SK-N-SH (cell line): ENCODE measurements around the gene TBC1D5. TPM values are rescaled to one million over a fixed set of nuclear protein-coding genes. Genes with fewer than 3 reads are reported as not detected.

ENCODE experiments used
- CTCF ChIA-PET: fragments of 300-600, 350-600 bp; formaldehyde crosslinking; extraction: SDS; loops from one replicate; lab custom pipeline; 2021; lab: Yijun Ruan, JAX
- POLR2A ChIA-PET: fragments of 350-600 bp; sonication (Branson Sonifier 250); formaldehyde crosslinking; extraction: SDS; loops from one replicate; lab custom pipeline; 2020; ENCODE audit warnings: antibody characterized with exemption, inconsistent platforms; lab: Yijun Ruan, JAX
- DNase-seq: peaks from one replicate; pipeline ENCODE4 v3.0.0; 2012
- H2AFZ ChIP-seq: fragments of 200-600 bp; sonication (generic); 2 replicates; pipeline ENCODE4 v1.8.1; 2016; ENCODE audit warnings: antibody characterized with exemption, mild to moderate bottlenecking, low read depth
- H3F3A ChIP-seq: fragments of 200-600 bp; sonication (generic); replicated peaks from 2 replicates; pipeline ENCODE3; 2016; ENCODE audit warnings: antibody characterized with exemption, mild to moderate bottlenecking; ENCODE audit not compliant: insufficient read depth
- H3K27ac ChIP-seq, 2 experiments: fragments of 200-500 bp in 1 of 2; fragments of 200-600 bp in 1 of 2; sonication (Bioruptor generic) in 1 of 2; sonication (generic), shearing (Covaris generic) in 1 of 2; 2 replicates each; pipeline versions ENCODE4 v1.5.1 to v1.6.1; 2014 to 2016; ENCODE audit warnings: low read depth in 2 of 2, inconsistent platforms in 1 of 2, low read length in 1 of 2, mild to moderate bottlenecking in 1 of 2, mixed read lengths in 1 of 2
- H3K27me3 ChIP-seq: fragments of 200-600 bp; sonication (generic), shearing (Covaris generic); 2 replicates; pipeline ENCODE4 v1.6.1; 2016; ENCODE audit warnings: mixed run types; ENCODE audit not compliant: insufficient read depth
- H3K36me3 ChIP-seq, 2 experiments: fragments of 200-500 bp in 1 of 2; fragments of 200-600 bp in 1 of 2; sonication (Bioruptor generic) in 1 of 2; sonication (generic) in 1 of 2; replicated peaks in 1 of 2; 2 replicates each; pipeline versions ENCODE3 to v1.5.1; 2014 to 2016; ENCODE audit warnings: low read length in 1 of 2, mild to moderate bottlenecking in 1 of 2; ENCODE audit not compliant: insufficient read depth in 2 of 2, control insufficient read depth in 1 of 2
- H3K4me1 ChIP-seq, 2 experiments: fragments of 200-500 bp in 1 of 2; fragments of 200-600 bp in 1 of 2; sonication (Bioruptor generic) in 1 of 2; sonication (generic), shearing (Covaris generic) in 1 of 2; 2 replicates each; pipeline versions ENCODE4 v1.5.1 to v1.6.1; 2014 to 2016; ENCODE audit warnings: low read depth in 1 of 2, low read length in 1 of 2, mixed run types in 1 of 2; ENCODE audit not compliant: insufficient read depth in 2 of 2, control insufficient read depth in 1 of 2
- H3K4me2 ChIP-seq: fragments of 200-600 bp; sonication (generic), shearing (Covaris generic); 2 replicates; pipeline ENCODE4 v1.6.1; 2017; ENCODE audit warnings: mixed run types
- H3K4me3 ChIP-seq, 2 experiments: fragments of 200-500 bp in 1 of 2; fragments of 200-600 bp in 1 of 2; sonication (Bioruptor generic) in 1 of 2; sonication (generic), shearing (Covaris generic) in 1 of 2; 2 replicates each; pipeline versions ENCODE4 v1.5.1 to v1.8.1; 2014 to 2016; ENCODE audit warnings: low read depth in 2 of 2, inconsistent platforms in 1 of 2, low read length in 1 of 2, mild to moderate bottlenecking in 1 of 2, mixed read lengths in 1 of 2, moderate library complexity in 1 of 2
- H3K79me2 ChIP-seq: fragments of 200-600 bp; sonication (generic); 2 replicates; pipeline ENCODE4 v1.8.1; 2017; ENCODE audit warnings: mild to moderate bottlenecking; ENCODE audit not compliant: insufficient read depth
- H3K9ac ChIP-seq: fragments of 200-600 bp; sonication (generic); 2 replicates; pipeline ENCODE4 v1.6.1; 2017; ENCODE audit warnings: mixed run types
- H3K9me2 ChIP-seq: fragments of 200-600 bp; sonication (generic); 2 replicates; pipeline ENCODE4 v1.6.1; 2017; ENCODE audit warnings: mixed run types
- H3K9me3 ChIP-seq: fragments of 200-600 bp; sonication (generic); 2 replicates; pipeline ENCODE4 v1.6.1; 2017; ENCODE audit warnings: mixed run types, mild to moderate bottlenecking, moderate library complexity
- H4K20me1 ChIP-seq: fragments of 200-600 bp; sonication (generic); 2 replicates; pipeline ENCODE4 v1.6.1; 2017; ENCODE audit warnings: mild to moderate bottlenecking, mixed run types; ENCODE audit not compliant: insufficient read depth
- ELF1 ChIP-seq: IDR thresholded peaks from 2 replicates; pipeline ENCODE4 v1.4.0; 2012
- EP300 ChIP-seq, 2 experiments: IDR thresholded peaks; 2 replicates each; pipeline versions ENCODE4 v1.4.0 to v1.6.1; 2012; ENCODE audit warnings: borderline replicate concordance in 1 of 2, low read depth in 1 of 2, low read length in 1 of 2
- FOSL2 ChIP-seq: IDR thresholded peaks from 2 replicates; pipeline ENCODE4 v1.4.0; 2012; ENCODE audit warnings: low read depth, mild to moderate bottlenecking, moderate library complexity, borderline replicate concordance
- FOXJ3 ChIP-seq: sonication (generic); formaldehyde crosslinking; IDR thresholded peaks from 2 replicates; pipeline ENCODE4 v1.5.1; 2020; ENCODE audit warnings: mild to moderate bottlenecking, missing genetic modification reagents
- FOXM1 ChIP-seq: IDR thresholded peaks from 2 replicates; pipeline ENCODE4 v1.4.0; 2012; ENCODE audit warnings: low read depth, mild to moderate bottlenecking
- GATA2 ChIP-seq: sonication (generic); formaldehyde crosslinking; IDR thresholded peaks from 2 replicates; pipeline ENCODE4 v1.5.0; 2020; ENCODE audit warnings: mild to moderate bottlenecking, missing genetic modification reagents
- JUND ChIP-seq: IDR thresholded peaks from 2 replicates; pipeline ENCODE4 v1.4.0; 2012
- MEF2A ChIP-seq: IDR thresholded peaks from 2 replicates; pipeline ENCODE4 v1.4.0; 2012; ENCODE audit warnings: low read depth, borderline replicate concordance
- MXI1 ChIP-seq: IDR thresholded peaks from 2 replicates; pipeline ENCODE4 v1.6.1; 2012; ENCODE audit warnings: mild to moderate bottlenecking, low read depth, low read length, improper control_type of control experiment
- POLR2AphosphoS5 ChIP-seq: IDR thresholded peaks from 2 replicates; pipeline ENCODE4 v1.6.1; 2012; ENCODE audit warnings: low read depth, low read length
- RAD21 ChIP-seq: IDR thresholded peaks from 2 replicates; pipeline ENCODE4 v1.6.1; 2012; ENCODE audit warnings: mild to moderate bottlenecking, low read length
- RCOR1 ChIP-seq: fragments of 150-350 bp; IDR thresholded peaks from 2 replicates; pipeline ENCODE4 v1.6.1; 2017; ENCODE audit warnings: antibody characterized with exemption, low read length
- RXRA ChIP-seq: IDR thresholded peaks from 2 replicates; pipeline ENCODE4 v1.4.0; 2012; ENCODE audit warnings: low read depth, mild to moderate bottlenecking, borderline replicate concordance
- TAF1 ChIP-seq: IDR thresholded peaks from 2 replicates; pipeline ENCODE4 v1.6.1; 2012; ENCODE audit warnings: low read depth, mild to moderate bottlenecking, low read length, moderate library complexity, borderline replicate concordance
- YY1 ChIP-seq: IDR thresholded peaks from 2 replicates; pipeline ENCODE4 v1.4.0; 2012; ENCODE audit warnings: low read depth, mild to moderate bottlenecking
- WGBS: methylation state at CpG from one replicate; pipeline ENCODE4 v1.1.6; 2017; ENCODE audit warnings: low lambda C conversion rate; 5-methylcytosine and 5-hydroxymethylcytosine counted together
- polyA plus RNA-seq, 3 experiments: library from polyadenylated mRNA; depleted of rRNA; stranded (reverse); fragments of >200 nt; gene quantifications; 2 replicates each; pipeline ENCODE4 v1.2.3, GENCODE V29; 2012
- TF ChIP-seq, protein P1 (sequence below): IDR thresholded peaks from 2 replicates; pipeline ENCODE4 v1.4.0; 2012; ENCODE audit warnings: low read depth
- TF ChIP-seq, protein P2 (sequence below): IDR thresholded peaks from 2 replicates; pipeline ENCODE4 v1.6.1; 2012; ENCODE audit warnings: mild to moderate bottlenecking, low read depth, low read length, moderate library complexity
- TF ChIP-seq, protein P3 (sequence below): fragments of 200-600 bp; sonication (generic); IDR thresholded peaks from 2 replicates; pipeline ENCODE4 v1.6.1; 2017; ENCODE audit warnings: antibody characterized with exemption, mild to moderate bottlenecking, moderate library complexity

Gene TBC1D5
- polyA plus RNA-seq, 1 of the 3 experiments (the other 2 are of a cell fraction), result 19.5 TPM

DNA sequence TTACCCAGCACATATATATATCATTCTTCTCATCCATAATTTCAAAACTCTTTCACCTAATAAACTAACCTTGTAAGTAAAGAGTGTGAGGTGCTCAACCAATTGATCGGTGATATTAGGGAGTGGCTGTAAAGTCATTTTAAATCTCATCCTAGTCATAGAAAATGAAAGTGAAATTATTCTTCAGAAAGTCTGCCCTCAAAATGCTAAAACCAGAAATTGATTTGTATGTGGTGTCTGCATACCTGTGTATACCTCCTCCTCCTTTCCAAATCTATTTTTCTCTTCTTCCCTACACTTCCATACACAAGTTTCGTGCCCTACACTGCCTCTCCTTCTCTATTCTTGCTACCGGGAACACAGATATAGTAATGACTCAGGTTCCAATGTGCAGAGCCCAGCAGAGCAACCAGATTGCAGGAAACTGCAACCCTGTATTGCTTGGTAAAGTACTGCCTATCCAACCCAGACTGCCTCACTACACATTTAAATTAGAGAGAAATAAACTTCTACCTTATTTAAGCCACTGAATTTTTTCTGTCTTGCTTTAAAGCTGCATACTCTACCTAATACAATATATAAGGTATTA is 7.4 kb upstream of the TBC1D5 start:
- CTCF ChIA-PET, result no interaction called here
- TF ChIP-seq MXI1 (no peak), FOXM1 (no peak), MEF2A (no peak), RXRA (no peak), POLR2AphosphoS5 (no peak), EP300 (IDR thresholded peaks at IDR 0.05; ENCODE audit: borderline replicate concordance in 1 of 2, low read depth in 1 of 2, low read length in 1 of 2) (no peak), GATA2 (CRISPR knock-in tag) (no peak), RCOR1 (no peak), TAF1 (no peak), YY1 (no peak), FOXJ3 (CRISPR knock-in tag) (no peak), ELF1 (no peak), RAD21 (no peak), FOSL2 (no peak), JUND (no peak)
- TF ChIP-seq, protein P1, sequence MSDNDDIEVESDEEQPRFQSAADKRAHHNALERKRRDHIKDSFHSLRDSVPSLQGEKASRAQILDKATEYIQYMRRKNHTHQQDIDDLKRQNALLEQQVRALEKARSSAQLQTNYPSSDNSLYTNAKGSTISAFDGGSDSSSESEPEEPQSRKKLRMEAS, result no peak
- TF ChIP-seq, protein P2, sequence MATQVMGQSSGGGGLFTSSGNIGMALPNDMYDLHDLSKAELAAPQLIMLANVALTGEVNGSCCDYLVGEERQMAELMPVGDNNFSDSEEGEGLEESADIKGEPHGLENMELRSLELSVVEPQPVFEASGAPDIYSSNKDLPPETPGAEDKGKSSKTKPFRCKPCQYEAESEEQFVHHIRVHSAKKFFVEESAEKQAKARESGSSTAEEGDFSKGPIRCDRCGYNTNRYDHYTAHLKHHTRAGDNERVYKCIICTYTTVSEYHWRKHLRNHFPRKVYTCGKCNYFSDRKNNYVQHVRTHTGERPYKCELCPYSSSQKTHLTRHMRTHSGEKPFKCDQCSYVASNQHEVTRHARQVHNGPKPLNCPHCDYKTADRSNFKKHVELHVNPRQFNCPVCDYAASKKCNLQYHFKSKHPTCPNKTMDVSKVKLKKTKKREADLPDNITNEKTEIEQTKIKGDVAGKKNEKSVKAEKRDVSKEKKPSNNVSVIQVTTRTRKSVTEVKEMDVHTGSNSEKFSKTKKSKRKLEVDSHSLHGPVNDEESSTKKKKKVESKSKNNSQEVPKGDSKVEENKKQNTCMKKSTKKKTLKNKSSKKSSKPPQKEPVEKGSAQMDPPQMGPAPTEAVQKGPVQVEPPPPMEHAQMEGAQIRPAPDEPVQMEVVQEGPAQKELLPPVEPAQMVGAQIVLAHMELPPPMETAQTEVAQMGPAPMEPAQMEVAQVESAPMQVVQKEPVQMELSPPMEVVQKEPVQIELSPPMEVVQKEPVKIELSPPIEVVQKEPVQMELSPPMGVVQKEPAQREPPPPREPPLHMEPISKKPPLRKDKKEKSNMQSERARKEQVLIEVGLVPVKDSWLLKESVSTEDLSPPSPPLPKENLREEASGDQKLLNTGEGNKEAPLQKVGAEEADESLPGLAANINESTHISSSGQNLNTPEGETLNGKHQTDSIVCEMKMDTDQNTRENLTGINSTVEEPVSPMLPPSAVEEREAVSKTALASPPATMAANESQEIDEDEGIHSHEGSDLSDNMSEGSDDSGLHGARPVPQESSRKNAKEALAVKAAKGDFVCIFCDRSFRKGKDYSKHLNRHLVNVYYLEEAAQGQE, result no peak
- TF ChIP-seq, protein P3, sequence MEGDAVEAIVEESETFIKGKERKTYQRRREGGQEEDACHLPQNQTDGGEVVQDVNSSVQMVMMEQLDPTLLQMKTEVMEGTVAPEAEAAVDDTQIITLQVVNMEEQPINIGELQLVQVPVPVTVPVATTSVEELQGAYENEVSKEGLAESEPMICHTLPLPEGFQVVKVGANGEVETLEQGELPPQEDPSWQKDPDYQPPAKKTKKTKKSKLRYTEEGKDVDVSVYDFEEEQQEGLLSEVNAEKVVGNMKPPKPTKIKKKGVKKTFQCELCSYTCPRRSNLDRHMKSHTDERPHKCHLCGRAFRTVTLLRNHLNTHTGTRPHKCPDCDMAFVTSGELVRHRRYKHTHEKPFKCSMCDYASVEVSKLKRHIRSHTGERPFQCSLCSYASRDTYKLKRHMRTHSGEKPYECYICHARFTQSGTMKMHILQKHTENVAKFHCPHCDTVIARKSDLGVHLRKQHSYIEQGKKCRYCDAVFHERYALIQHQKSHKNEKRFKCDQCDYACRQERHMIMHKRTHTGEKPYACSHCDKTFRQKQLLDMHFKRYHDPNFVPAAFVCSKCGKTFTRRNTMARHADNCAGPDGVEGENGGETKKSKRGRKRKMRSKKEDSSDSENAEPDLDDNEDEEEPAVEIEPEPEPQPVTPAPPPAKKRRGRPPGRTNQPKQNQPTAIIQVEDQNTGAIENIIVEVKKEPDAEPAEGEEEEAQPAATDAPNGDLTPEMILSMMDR, result no peak
- POLR2A ChIA-PET, result no interaction called here
- no peaks in the 10 kb centered on the region for H3F3A ChIP-seq
- no peaks in the 10 kb centered on the region for H3K27me3 ChIP-seq
- H4K20me1 ChIP-seq, result no peaks in the 10 kb centered on the region
- no peaks in the 10 kb centered on the region for H3K36me3 ChIP-seq
- H3K9me3 ChIP-seq, result no peaks in the 10 kb centered on the region
- no peak overlapping the region for H3K9ac ChIP-seq
- H3K4me2 ChIP-seq, result no peak overlapping the region
- no peak overlapping the region for H3K4me3 ChIP-seq
- WGBS, result 73% methylated on average over 3 of the region's 3 CpGs
- H2AFZ ChIP-seq, result no peak overlapping the region
- no peaks in the 10 kb centered on the region; a peak in 1 of 4 replicates for H3K4me1 ChIP-seq
- H3K79me2 ChIP-seq, result no peaks in the 10 kb centered on the region
- H3K9me2 ChIP-seq, result no peaks in the 10 kb centered on the region
- H3K27ac ChIP-seq, result no peak overlapping the region
- DNase-seq, result no peak
